ENCODE data around the gene TBC1D10B.
"Not testable (repeated sequence)": the region's sequence is repeated elsewhere in the genome, so short reads cannot be mapped to it uniquely, and the experiment has no call there.

Gene TBC1D10B

DNA sequence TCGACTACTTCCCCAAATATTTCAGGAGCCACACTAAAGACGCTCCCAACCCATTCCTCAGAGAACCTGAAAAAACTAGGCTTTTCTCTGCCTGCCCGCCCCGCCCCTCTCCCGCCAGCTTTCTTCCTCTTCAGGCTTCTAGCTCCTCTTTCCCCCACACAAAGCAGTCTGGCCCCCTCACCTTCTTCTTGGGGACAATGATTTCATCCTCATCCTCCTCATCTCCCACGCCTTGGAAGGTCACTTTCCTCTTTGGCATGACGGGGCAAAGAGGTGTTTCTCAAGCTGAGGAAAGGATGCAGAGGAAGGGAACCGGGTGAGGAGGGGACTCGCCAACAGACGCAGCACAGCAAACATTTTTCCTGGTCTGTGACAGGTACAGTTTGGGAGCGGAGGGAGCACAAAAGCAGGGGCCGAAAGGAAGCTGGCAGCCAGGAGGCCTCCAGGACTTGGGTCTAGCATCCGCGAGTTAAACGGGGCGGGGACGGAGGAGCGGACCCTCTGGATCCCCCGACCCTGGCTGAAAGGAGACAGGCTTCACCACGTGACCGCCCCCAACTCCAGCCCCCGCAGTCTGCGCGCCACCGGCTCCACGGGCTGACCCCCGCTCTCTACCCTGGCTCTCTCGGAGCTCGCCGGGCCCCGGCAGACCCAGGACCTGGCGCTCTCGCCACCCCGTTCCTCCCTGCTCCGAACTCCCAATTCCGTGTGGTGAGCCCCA, 15.7 kb downstream of the TBC1D10B start:
- no peak for DNase-seq

- DNase-seq: no peak
Measured at GRCh38 chr16:30353438-30354129, 16.7 kb downstream of the TBC1D10B start.

DNA sequence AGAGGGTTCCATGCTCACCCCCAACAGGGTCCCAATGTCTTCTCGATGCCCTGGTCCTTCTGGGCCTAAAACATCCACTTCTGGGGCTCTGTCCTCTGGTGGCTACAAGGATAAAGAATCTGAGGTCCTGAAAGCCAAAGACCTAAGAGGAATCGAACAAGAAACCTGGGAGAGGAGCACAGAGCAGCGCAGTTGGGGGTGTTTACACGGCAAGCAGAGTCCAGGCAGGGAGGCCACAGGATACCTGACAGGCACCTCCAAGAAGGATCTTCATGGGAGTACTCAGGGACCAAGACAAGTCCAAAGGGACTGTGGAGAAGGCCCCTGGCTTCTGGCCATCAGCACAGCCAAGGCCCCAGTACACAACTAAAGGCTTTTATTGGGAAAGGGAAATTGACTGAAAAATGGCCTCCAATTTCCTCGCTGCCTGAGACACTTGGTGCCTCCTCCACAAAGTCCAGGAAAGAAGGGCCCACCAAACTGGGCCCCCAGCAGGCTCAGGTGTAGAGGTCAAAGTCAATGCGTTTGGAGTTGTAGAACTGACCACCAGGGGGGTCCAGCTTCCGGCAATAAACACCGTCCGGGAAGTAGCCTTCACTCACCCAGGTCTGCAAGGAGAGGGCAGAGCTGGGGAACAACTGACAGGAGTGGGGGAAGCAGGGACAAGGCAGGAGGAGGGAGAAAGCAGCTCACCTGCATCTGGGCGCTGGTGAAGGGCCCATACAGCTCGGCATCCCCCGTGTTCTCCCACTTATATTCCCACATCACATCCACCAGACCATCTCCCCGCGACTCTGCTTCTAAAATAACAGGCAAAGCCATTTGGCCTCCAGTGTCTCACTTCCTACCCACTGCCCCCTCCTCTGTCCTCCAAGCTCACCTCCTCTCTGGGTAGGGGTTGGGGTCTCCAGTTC, 17.5 kb downstream of the TBC1D10B start:
- DNase-seq: no peak

DNA sequence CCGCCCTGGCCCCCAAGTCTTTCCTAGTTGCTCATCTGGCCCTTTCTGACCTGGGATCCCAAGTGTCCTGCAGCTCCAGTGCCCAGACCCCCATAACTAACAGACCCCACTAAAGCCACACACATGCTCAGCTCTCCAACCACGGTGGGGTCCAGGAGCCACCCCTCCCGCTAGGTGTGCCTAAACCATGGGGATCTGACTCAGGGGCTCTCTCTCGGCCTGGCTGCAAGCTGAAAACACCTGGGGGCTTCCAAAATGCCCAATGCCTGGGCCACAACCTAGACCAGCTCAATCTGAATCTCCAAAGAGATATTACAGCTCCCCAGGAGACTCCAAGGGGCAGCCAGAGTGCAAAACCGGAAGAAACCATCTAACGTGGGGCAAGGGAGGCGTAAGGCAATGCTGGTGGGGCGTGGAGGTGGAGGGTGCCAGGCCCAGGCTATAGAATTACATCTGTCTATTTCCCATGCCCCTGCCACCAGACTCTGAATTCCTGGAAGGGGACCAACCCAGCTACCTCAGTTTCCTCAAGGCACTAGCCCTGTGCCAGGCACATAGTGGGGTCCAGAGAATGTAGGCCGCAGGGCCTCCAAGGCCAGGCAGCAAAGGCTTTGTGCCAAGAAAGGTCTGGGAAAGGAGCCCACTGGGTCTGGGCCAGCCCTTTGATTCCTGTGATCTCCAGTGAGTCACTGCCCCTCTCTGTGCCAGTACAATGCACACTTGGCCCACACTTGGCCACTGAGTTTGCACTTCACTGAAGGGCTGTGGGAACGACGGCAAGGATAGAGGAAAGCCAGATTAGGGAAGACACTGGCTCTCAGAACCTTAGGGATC, 18.5 kb downstream of the TBC1D10B start:
- no peak for DNase-seq

GRCh38 chr16:30351001-30351441, 19.3 kb downstream of the TBC1D10B start:
- DNase-seq: no peak

DNA sequence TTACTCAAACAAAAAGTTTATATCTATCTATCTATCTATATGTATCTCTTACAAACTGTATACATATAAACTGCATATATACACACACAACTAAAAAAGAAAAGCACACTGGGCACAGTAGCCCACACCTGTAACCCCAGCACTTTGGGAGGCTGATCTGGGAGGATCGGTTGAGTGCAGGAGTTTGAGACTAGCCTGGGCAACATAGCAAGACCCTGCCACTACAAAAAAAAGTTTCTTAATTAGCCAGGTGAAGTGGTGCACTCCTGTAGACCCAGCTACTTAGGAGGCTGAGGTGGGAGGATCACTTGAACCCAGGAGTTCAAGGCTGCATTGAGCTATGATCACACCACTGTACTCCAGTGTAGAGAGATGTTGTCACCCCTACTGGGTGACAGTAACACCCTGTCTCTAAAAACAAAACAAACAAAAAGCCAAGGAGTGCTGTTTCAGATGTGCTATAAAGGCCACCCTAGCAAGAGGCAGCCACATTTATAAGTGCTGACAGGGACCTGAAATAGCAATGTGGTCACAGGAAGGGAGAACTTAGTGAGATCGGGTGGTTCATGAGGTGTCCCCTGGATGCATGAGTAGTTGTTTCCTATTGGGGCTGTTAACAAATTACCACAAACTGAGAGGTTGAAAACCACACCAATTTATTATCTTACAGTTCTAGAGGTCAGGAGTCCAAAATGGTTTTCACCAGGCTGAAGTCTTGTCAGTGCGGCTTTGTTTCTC, 20.0 kb downstream of the TBC1D10B start:
- no peak for DNase-seq

- DNase-seq: no peak
Measured at GRCh38 chr16:30349675-30350074, 20.6 kb downstream of the TBC1D10B start.

DNA sequence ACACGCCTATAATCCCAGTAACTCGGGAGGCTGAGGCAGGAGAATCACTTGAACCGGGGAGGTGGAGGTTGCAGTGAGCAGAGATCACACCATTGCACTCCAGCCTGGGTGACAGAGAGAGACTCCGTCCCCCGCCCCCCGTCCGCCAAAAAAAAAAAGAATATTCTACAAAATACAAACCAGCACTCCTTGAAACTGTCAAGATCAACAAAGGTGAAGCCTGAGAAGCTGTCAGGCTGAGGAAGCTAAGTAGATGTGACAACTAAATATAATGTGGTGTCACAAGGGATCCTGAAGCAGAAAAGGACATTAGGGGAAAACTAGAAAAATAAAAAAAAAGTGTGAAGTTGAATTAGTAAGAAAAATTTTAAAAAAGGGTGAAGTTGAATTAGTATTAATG, 21.4 kb downstream of the TBC1D10B start:
- no peak for DNase-seq

- DNase-seq: no peak
Measured at GRCh38 chr16:30348113-30348512, 22.2 kb downstream of the TBC1D10B start.

DNA sequence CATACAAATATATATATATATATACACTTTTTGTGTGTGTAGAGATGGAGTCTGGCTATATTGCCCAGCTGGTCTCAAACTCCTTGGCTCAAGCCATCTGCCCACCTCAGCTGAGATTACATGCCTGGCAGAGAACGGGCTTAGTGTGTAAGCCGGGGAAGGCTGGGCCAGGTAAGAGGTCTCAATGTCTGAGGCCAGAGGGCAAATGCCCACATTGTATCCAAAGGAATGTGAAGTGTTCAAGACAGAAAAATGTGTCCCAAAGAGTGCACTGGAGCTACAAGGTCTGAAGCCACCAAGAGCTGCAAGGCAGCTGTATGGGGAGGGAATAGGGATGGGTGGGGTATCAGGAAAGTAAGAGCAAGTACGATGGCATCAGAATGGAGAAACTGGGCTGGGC, 24.0 kb downstream of the TBC1D10B start:
- no peak for DNase-seq

DNA sequence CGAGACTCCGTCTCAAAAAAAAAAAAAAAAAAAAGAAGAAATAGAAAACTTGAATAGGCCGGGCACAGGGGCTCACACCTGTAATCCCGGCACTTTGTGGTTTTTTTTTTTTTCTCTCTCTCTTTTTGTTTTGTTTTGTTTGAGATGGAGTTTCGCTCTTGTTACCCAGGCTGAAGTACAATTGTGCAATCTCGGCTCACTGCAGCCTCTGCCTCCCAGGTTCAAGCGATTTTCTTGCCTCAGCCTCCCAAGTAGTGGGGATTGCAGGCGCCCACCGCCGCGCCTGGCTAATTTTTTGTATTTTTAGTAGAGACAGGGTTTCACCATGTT, 26.8 kb downstream of the TBC1D10B start:
- DNase-seq: not testable (repeated sequence)

DNA sequence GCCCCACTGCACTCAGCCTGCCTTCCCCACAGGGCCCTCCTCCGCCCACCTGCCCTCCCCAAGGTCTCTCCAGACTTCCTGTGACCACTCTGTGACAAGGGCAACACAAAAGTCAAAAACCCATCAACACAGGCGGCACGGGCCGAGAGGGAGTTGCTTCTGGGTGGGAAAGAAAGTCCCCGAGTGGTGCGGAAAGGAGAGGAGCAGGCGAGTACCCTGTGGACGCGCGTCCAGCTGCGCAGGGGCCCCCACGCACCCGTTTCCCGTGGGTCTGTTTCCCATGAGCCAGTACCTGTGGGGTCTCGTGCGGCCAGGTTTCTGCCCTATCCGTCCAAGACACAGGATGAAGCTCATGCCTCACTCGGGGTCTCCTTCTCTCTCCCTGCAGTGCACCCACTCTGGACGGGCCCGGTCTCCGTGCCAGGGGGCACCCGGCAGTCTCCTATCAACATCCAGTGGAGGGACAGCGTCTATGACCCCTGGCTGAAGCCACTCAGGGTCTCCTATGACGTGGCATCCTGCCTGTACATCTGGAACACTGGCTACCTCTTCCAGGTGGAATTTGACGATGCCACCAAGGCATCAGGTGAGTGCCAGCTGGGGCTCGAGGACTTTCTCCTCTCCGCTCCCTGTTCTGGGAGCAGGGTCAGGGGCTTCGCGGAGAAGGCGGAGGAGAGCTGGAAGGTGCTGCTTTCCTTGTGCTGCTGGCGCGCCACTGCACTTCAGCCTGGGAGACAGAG, 27.4 kb downstream of the TBC1D10B start:
- DNase-seq: no peak

- DNase-seq: not testable (repeated sequence)
Measured at GRCh38 chr16:30341971-30342370, 28.3 kb downstream of the TBC1D10B start.

DNA sequence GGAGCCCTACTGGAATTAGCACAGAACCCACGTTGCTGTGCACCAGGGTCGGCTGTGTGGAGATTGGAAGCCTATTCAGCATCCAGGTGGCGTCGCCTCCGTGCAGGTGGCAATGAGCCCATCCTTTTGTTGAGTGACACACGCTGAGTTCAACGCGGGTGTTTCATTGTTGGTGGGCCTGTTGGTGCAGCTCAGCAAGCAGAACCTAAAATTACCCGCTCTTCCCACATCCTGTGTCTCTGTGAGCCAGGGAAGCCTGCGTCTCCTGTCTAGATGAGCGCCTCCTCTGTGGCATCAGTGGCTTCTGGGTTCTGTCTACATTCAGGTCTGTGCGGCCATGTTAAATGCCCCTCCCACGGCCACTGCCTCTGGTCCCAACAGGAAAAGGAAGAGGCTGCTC, 29.7 kb downstream of the TBC1D10B start:
- no peak for DNase-seq

- not testable (repeated sequence) for DNase-seq
Measured at GRCh38 chr16:30338715-30339114, 31.6 kb downstream of the TBC1D10B start.

DNA sequence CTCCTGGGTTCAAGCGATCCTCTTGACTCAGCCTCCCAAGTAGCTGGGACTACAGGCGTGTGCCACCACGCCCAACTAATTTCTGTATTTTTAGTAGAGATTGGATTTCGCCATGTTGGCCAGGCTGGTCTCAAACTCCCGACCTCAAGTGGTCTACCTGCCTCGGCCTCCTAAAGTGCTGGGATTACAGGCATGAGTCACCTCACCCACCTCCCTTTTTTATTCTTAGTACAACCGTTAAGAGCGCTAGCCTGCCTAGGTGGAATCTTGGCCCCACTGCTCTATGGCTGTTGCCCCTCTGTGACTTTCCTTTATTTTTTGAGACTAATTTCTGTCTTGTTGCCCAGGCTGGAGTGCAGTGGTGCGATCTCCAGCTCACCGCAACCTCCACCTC, 32.3 kb downstream of the TBC1D10B start:
- not testable (repeated sequence) for DNase-seq

- no peak for DNase-seq
Measured at GRCh38 chr16:30335598-30336474, 34.5 kb downstream of the TBC1D10B start.

- DNase-seq: peak; percentile 75
Measured at GRCh38 chr16:30335028-30335597, 35.2 kb downstream of the TBC1D10B start.

DNA sequence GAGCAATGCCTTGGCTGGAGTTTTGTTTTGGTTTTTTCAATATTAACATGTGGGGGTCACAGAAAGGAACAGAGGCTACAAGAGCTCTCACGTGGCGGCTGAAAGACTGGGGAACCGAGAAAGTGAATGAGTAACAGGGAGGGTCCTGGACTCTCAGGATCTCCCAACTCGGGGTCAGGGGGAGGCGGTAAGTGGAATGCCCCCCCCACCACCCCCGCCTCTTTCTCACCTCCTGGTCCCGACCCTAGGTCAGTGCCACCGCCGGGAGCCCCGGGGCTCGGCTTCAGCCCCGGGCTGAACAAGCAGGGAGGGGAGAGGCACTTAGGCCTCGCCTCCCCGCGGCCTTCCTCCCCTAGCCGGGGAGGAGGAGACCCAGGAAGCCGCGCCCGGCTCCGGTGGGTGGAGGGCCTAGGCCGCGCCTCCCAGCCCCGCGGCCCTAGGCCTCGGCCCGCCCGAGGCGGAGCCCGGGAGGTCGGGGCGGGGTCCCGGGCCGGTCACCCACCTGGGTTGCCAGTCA, 35.8 kb downstream of the TBC1D10B start:
- peak; percentile 74 for DNase-seq

Data from activated CD4-positive, alpha-beta T cell treated with anti-CD3 and anti-CD28 coated beads for 1 hour (primary cell).